Central memory CD4-positive, alpha-beta T cell (primary cell): ENCODE measurements around the gene ALDH3A1.

ENCODE experiments used
- DNase-seq: peaks from one replicate; pipeline ENCODE4 v3.0.0; 2022

Gene ALDH3A1

DNA sequence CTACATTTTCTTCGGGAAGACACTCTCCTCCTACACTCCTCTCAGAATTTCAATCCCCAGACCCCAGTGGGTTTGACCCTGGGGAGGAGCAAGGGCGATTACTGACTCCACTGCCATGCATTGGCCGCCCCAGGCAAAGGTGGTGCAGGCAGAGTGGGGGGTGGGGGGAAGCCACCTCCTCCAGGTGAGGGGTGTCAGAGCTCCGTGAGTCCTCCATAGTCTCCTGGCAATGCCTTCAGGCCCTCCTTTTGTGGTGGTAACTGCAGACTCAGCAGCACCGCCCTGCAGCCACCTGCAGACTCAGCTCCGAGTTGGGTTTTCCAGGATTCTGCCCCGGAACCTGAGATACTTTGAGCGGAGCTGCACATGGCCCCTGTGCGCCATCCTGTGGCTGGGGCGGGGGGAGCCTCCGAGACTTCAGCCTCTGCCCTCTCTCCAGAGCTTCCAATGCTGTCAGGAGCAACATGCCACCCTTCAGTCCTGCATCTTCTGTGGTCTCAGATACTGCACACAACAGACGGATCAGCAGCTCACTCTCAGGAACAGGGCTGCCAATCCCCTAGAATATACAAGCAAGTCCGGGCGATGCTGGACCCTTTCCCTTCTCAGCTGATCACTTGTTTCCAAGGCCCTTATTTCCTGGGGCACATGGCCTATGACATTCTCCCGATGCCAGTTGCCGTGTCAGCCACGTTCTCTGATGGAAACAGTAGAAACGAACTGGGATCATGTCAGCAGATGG lies 29.3 kb downstream of the ALDH3A1 start:
- DNase-seq, result no peak

DNA sequence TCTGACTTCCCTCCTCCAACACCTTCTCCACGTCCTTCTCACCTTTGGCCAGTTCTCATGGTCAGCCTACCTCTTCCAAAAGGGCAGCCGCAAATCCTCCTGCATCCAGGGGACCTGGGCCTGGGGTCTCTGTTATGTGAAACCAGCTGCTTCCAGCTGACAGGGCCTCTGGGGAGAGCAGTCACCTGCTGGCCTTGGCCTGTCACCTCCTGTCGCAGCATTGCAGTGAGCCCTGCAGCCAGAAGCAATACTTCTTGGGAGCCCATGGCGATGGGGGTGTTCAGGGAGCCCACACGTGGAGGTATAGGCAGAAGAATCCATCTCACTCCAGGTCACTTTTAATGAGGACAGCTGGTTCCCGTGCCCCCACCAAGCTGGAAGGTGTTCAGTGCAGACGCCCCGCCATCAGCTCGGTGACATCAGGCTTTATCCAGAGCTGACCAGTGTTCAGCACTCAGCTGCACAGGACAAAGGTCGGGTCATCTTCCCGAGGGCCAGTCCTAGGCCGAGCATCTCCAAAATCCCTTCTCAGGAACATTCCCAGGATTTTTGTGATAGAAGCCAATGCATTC lies 30.0 kb downstream of the ALDH3A1 start:
- DNase-seq, result no peak

DNA sequence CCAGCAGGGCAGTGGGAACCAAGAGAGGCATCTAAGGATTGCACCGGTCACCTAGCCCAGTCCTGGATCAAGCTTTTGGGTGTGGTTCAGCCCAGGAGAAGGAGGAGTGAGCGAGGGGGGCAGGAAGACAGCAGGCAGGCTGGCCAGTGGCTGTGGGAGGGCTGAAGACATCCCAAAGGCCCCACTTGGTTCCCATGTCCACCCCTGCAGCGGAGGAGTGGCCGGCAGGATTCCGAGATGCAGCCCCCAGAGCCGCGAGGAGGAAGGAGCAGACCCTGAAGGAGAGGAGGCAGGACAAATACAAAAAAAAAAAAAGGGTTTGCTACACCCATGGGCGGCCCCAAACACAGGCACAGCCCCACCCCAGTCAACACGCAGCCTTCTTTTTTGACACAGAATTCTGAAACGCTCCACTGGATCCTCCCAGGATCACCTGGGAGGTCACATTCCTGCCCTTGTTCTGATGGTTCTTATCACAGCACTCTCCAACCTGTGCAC lies 30.6 kb downstream of the ALDH3A1 start:
- no peak for DNase-seq

DNA sequence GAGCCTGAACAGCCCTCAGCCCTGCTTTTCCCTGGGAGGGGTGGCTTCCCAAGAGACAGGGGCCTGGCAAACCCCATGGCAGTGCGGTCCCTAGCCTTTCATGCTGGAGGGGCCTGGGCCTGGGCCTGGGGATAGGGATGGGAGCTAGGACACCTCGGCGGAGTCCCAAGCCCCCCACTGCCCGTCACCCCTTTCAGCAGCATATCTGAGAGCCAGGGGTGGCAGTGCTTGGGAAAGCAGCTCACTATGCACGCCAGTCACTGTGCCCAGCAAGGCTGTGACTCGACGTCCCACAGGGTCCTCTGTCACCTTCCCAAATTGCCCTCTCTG lies 31.1 kb downstream of the ALDH3A1 start:
- DNase-seq, result no peak

DNA sequence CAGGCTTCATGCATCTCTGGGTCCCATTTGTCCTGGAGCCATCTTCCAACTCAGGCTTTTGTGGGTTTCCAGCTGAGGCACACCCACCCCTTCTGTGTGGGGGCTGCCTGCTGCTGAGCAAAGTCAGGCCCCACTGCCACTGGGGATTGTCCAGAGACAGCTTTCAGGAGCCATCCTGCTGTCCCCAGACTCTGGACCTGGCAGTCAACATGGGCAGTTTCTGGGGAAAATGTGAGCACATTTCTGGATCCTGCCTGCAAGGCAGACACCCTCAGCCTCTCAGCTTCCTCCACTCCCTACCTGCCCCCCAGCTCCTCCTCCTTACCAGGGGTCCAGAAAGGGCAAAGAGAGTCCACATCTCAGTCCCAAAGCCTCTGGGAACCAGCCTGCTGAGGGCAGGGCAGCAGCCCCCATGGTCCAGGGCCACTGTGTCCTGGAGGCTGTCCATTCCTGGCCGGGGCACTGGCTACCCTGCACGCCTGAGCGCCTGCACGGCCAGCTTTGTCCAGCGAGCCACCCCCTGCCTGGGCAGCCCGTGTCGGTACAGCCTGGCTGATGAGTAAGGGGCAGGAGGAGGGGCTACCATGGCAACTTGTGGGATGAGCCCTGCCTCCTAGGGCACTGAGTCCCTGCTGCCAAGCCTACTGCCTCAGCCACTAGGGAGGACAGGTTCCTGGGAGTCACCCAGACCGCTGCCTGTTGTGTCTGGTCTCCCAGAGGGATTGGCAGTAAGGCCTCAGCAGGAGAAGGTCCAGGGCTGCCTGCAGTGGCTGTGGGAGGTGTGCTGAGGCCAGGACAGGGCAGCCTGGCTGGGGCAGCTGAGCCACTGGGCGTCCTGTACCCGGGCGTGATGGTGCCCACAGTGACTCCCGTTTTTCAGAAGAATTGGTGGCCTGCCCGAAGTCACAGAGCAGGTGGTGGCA lies 31.7 kb downstream of the ALDH3A1 start, which contains the start of gene SLC47A2:
TSS of gene SLC47A2 (minus strand) at position 477 of the 923 bp plus-strand sequence. CDS start at position 448, 29 bp downstream.
- DNase-seq, result no peak

DNA sequence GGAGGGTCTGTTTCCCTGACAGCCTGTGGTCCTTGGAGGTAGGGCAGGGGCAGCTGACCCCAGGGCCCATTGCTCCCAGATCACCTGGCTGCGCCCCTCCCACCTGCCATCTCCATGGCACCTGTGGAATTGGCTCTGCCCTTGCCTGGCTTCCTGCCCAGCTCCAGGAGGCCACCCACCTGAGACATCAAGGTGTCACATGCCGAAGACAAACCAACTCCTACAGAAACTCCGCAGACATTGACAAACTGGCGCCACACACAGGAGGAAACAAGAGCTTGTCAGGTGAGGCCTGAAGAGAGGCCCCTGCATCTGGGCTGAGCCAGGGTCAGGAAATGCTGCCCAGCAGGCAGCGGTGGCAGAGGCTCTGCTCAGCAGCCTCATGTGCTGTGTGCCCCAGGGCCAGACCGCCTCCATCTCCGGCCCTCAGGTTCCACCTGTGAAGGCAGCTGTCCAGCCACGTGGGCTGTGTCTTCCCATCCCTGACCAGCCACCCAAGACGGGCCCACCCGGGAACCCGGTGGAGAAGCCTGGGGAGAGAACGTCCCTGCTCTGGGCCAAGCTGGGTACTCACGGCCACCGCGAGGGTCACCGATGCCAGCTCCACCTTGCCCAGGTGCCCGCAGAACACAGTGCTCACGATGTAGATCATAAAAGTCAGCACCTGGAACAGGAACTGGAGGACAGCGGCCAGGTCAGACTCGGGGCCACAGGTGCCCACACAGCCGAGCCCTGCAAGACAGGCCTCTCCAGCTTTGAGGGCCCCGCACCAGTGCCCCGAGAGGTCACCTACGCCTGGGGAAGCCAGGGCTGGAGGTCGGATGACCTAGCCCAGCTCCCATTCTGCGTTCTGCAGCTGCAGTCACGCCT lies 33.3 kb downstream of the ALDH3A1 start:
- DNase-seq, result no peak

DNA sequence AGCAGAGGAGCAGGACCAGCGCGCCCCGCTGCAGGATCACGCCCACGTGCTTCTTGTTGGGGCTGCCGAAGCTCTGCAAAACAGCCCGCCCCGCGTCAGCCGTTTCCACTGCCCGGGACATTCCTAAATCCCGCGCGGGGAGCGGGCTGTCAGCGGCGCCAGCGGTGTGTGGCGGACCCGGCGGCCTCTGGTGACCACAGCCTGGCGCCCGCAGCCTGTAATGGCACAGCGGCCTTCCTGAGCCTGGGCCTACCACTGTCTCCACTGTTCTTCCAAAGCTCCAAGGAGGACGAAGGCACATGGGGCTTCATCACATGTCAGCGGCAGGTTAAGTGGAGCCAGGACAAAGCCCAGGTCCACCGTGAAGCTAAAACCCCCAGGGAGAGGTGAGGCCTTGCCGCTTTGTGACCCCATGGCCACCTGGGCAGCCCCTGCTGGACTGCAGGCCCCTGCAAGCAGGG lies 34.2 kb downstream of the ALDH3A1 start:
- no peak for DNase-seq

DNA sequence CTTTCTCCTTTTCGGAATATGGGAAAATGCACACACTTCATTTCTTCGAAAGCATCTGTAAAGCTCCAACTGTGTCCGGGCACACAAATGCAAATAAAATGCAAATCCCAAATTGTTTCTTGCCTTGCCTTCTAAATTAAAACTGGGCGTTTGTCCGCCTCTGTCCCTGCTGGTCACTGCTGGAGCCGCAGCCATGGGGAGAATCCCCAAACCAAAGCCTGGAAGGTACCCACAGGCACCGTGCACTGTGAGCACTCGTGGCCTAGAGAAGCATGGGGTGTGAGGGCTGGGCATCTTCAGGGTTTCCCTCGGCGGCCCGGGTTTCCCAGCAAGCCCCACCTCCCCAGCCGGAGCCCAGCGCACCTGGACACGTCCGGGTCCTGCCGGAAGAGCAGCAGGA lies 34.6 kb downstream of the ALDH3A1 start:
- no peak for DNase-seq

DNA sequence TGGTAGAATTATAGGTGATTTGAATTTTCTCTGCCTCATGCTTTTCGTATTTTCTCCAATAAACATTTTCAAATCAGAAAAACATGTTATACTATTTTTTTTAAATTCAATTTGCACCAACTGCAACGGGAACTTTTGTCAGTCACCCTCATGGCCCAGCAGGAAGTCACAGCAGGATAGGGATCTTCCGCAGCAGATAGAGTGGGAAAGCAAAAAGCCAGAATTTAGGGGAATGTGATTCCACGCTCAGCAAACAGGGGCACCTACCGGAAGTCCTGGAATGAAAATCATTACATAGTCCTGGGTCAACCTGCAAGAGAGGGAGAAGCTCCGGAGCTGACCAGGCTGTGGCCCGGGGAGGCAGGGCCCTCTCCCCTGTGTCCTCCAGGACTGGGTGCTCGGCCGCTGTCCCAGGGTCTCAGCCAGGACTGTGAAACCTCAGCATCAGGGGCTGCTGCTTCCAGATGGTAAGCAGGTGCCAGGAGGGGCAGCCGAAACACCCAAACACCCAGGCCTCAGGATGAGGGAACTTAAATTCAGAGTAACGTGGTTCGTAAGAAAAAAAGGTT lies 35.6 kb downstream of the ALDH3A1 start:
- no peak for DNase-seq

DNA sequence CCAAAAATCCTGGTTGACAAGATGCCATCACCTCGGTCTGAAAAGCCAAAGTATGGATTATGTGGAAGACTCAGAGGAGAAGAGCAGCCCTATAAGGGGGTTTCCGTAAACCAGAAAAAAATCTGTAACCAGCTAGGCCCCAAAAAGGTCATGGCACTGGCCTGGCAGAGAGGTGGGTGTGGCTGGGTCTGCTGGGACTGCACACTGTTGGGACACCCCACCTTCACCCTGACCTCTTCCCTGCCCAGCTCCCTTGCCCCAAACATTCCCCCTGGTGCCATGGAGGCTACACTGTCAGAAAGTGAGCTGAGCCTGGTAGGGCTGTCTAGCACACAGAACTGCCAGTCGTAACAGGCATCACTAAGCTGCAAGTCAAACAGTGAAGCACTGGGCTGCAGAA lies 38.3 kb downstream of the ALDH3A1 start:
- no peak for DNase-seq

DNA sequence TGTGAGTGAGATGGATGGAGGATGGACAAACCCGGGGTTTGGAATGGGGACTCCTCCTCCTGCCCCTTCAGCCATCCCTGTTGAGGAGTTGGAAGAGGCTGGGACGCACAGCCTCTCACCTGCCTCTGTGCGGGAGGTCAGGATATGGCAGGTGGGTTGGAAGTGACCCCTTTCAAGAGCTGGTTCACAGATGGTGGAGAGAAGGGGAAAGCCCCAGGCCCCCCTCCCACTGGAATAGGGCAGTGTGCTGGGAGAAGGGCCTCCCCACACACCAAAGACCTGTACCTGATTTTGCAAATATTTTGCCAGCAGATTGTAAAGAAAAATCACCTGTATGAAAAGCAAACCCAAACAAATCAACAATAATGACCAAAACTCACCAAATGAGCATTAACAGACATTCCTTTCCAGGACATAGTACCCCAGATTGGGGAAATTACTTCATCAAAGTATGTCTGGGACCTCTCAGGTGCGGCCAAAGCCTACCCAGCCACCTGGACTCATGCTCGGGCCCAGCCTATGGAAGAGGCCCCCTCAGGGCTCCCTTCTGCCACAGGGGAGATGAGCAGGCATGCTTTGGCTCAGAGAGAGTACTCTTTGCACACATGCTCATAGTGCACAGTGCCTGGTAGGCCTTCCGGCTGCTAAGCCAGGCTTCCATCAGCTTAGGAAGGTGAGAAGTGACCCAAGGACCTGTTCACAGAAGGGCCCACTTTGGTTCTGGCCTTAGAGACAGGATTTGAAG lies 39.5 kb downstream of the ALDH3A1 start:
- DNase-seq, result no peak

DNA sequence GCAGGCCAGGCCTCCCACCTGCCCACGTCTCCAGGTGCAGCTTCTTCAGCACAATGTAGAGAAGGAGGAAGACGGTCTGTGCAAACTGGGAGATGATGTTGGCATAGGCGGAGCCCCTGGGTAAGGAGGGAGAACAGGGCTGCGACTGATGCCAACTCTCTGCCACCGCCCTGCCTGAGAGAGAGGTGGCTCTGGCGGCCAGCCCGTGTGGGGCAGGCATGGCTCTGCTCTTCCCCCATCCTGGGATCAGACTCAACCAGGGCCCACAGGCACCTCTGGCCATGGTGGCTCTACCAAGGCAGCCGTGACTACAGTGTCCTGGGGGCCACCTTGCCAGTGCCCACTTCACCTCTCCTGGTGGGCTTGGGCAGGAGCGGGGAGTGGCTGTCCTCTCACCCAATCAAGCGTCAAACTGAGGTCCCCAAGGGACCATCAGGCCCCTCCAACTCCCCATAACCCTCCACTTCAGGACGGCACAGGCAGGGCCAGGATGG lies 40.3 kb downstream of the ALDH3A1 start:
- DNase-seq, result no peak

DNA sequence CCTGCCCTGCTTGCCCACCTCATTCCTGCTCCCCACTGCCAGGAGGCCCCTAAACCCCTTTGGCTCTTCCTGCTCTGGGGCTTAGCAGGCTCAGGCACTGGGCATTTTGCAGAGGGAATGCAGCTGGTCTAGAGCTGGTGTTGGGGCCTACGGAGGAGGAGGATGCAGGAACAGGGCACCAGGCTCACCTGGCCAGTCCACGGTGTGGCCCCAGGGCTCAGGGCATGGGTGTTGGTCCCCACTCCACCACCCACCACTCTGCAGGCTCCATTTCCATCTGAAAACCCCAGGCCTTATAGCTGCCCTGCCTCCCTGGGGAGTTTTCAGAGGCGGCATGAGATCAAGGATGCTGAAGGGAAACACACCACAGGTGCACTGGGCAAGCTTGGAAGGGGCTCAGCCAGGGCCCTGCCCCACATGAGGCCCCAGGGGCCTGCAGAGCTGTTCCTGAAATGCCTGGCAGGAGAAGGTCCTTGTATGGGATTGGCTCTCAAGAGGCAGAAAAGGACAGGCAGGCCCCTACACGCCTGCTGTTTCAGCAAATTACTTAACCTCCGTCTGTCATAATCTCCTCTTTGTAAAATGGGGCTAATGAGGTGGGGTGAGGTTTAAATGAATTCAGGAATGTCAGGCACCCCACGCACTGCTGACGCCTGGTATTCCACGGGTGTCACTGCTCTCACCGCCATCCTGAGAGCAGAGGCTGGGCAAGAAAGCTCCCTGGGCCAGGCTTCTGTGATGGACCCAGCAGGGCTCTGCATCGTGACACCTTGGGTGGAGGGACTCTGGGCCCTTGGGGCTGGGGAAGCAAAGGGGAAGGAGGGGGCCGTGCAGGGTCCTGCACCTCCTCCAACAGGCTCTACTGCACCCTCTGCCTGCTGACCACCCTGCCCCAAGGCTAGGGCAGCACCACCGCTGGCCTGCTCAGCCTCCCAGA lies 41.0 kb downstream of the ALDH3A1 start:
- no peak for DNase-seq

DNA sequence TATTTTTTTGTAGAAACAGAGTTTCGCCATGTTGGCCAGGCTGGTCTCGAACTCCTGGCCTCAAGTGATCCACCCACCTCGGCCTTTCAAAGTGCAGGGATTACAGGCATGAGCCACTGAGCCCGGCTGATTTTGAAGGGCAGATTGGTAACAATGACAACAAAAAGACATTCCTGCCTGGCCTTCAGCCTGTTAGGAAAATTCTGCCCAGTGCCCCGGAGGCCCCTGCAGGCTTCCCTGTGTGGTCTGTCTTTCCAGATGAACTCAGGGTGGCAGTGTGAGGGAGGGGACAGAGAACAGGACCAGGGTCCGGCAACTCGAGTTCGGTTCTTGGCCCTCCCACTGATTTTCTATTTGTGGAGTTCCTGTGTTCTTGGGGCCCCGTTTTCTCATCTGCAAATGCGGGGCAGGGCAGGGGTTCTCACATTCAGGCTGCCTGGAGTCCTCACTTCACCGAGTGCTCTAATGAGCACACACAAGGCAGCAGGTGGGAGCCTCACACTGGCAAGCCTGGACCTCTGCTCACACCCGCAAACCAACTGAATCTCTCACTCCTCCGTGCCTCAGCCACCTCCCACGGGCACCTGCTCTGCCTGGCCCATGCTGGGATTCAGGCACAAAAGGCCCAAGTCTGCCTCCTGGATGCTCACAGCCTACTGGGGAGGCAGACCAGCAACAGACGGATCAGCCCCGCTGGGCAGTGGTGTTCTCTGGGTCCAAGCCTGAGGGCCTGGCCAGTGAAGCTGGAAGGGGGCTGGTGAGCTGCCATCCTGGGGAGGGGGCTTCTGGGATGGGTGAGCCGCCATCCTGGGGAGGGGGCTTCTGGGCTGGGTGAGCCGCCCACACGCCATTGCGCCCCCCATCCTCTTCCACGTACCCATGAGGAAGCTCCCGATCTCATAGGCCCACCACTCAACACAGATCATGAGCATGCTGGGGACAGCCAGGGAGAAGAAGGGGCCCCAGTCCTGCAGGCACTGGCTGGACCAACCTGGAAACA lies 42.0 kb downstream of the ALDH3A1 start:
- DNase-seq, result no peak

DNA sequence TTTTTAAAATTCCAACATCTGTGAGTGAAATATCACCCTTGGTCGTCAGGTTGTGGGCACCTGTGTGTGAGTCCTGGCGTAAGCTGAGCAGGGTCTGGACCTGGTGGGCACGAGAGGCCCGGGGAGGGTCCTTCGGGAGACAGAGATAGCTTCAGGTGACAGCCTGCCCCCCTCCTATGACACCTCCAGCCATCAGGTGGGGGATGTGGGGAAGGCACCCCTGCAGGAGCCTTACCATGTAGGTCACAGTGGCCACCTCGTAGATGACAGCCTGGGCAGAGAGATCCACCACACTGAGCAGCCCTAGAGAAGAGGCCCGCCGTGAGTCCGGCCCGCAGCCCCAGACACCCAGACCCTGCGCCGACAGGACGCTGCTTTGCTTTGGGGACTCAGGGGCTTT lies 42.9 kb downstream of the ALDH3A1 start:
- no peak for DNase-seq

DNA sequence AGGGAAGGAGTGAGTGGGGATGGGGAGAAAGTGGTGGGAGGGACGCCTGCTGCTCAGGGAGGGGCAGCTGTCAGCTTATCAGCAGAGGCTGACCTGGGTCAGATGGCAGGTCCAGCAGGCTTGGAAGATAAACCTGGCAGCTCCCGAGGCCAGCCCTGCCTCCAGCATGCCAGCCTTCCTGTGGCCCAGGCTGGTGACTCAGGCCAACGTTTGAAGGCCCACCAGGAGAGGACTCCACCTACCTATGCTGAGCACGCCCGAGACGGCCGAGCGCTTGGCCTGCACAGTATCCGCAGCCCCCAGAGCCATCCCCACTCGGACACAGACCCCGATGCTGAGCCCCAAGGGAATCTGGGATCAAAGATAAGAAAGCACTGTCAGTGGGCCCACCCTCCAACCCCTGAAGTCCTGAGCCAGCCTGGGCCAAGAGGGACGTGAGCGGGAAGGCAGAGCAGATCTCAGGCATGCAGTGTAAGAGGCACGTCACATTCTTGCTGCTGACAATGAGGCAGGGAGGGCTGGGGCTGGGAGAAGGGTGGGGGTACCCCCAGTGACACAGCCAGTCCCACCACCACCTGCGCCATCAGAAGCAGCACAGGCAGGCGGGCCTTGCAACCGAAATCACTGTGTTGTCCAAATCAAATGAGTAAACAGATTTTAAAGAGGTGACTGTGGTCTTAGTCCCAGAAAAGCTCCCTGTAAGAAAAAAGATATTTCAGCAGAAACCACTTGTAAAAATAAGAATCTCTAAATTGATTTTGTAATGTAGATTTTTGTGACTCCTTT lies 44.1 kb downstream of the ALDH3A1 start:
- DNase-seq, result no peak

DNA sequence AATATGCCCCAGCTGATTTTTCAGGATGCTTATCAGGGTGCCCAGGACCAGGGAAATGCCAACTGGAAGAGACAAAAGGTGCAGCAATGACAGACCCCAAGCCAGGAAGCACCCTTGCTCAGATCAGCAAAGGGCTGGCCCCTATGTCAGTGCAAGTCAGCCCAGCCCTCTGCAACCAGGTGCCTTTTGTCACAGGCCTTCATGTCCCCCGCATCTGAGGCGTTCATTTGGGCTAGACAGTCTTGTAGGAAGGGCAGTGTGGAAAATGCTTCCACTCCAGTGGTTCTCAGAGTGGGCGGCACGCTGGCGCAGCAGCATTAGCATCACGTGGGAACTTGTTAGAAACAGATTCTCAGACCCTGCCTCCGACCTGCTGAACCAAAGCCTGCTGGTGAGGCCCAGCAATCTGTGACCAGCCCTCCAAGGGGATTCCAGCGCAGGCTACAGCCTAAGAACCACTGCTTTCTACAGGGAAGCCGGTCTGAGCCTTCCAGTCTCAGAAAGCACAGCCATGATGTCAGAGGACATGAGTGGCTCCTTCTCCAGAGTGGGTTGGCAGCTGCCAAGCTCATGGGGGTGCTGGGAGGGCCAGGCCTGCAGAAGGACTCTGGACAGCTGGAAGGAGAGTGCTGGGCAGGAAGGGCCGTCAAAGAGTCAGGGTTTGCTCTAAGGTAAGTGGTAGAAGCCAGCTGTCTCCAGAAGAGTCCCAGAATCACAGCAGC lies 44.8 kb downstream of the ALDH3A1 start:
- DNase-seq, result no peak
